Nephron progenitor cell (in vitro differentiated cells): ENCODE measurements around the gene ARHGEF17.

Source experiments
- DNase-seq: peaks from one replicate; pipeline ENCODE4 v3.0.0; 2021
- H3K27ac Mint-ChIP-seq: 2 replicates; pipeline ENCODE4 v1.8.0; 2021; ENCODE audit warnings: mild to moderate bottlenecking, moderate library complexity, mixed read lengths
- H3K27me3 Mint-ChIP-seq: 2 replicates; pipeline ENCODE4 v1.8.0; 2021; ENCODE audit warnings: mild to moderate bottlenecking, low read depth, mixed read lengths; ENCODE audit not compliant: poor library complexity
- H3K36me3 Mint-ChIP-seq: 2 replicates; pipeline ENCODE4 v1.8.0; 2021; ENCODE audit warnings: low read depth, mixed read lengths
- H3K4me1 Mint-ChIP-seq: 2 replicates; pipeline ENCODE4 v1.8.0; 2021; ENCODE audit warnings: mixed read lengths
- H3K4me3 Mint-ChIP-seq: 2 replicates; pipeline ENCODE4 v1.8.0; 2021; ENCODE audit warnings: mild to moderate bottlenecking, moderate library complexity, mixed read lengths
- H3K9me3 Mint-ChIP-seq: 2 replicates; pipeline ENCODE4 v1.8.0; 2021; ENCODE audit warnings: mild to moderate bottlenecking, moderate library complexity, mixed read lengths
- TF ChIP-seq, protein P1 (sequence below): fragments of 200-600 bp; sonication (generic); IDR thresholded peaks from 2 replicates; pipeline ENCODE4 v1.5.0; 2021; ENCODE audit warnings: antibody characterized with exemption

ARHGEF17 gene

DNA sequence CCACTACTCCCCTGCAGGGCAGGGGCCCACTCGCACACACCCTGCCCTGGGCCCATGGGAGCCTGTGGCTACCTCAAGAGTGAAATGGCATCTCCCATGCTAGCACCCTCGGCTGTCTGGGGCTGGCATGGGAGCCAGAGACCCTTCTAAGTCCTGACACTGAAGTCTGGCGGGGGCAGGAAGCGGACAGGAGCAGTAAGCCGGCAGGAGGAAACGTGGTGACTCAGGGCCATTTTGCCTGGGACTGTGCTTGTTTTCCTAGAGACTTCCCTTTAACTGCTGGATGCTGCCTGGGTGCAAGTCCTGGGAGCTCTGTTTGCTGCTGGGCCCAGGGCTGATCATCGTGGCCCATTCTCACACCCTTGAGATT, 84.9 kb downstream of the ARHGEF17 start:
- H3K27ac Mint-ChIP-seq: no peak overlapping the region
- H3K27me3 Mint-ChIP-seq: peaks cover 3% of the 10 kb centered on the region

GRCh38 chr11:73393479-73394415, 85.7 kb downstream of the ARHGEF17 start:
- peak; percentile 80 for DNase-seq
- H3K9me3 Mint-ChIP-seq: no peaks in the 10 kb centered on the region
- H3K27ac Mint-ChIP-seq: no peak overlapping the region
- peaks cover 3% of the 10 kb centered on the region for H3K27me3 Mint-ChIP-seq
- TF ChIP-seq, protein P1, sequence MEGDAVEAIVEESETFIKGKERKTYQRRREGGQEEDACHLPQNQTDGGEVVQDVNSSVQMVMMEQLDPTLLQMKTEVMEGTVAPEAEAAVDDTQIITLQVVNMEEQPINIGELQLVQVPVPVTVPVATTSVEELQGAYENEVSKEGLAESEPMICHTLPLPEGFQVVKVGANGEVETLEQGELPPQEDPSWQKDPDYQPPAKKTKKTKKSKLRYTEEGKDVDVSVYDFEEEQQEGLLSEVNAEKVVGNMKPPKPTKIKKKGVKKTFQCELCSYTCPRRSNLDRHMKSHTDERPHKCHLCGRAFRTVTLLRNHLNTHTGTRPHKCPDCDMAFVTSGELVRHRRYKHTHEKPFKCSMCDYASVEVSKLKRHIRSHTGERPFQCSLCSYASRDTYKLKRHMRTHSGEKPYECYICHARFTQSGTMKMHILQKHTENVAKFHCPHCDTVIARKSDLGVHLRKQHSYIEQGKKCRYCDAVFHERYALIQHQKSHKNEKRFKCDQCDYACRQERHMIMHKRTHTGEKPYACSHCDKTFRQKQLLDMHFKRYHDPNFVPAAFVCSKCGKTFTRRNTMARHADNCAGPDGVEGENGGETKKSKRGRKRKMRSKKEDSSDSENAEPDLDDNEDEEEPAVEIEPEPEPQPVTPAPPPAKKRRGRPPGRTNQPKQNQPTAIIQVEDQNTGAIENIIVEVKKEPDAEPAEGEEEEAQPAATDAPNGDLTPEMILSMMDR: peak; percentile 76
- H3K4me3 Mint-ChIP-seq: no peak overlapping the region
- H3K4me1 Mint-ChIP-seq: peaks cover 27% of the 10 kb centered on the region
- no peaks in the 10 kb centered on the region for H3K36me3 Mint-ChIP-seq

More for the DNA sequence above, 84.9 kb downstream of the ARHGEF17 start:
- Mint-ChIP-seq H3K4me3 (no peak overlapping the region), H3K4me1 (peaks cover 32% of the 10 kb centered on the region), H3K36me3 (no peaks in the 10 kb centered on the region), H3K9me3 (no peaks in the 10 kb centered on the region)
- no peak for DNase-seq
- TF ChIP-seq, protein P1: no peak

GRCh38 chr11:73394416-73395296, 86.6 kb downstream of the ARHGEF17 start:
- Mint-ChIP-seq H3K27me3 (peaks cover 3% of the 10 kb centered on the region), H3K4me3 (no peak overlapping the region), H3K27ac (no peak overlapping the region), H3K9me3 (no peaks in the 10 kb centered on the region), H3K4me1 (peaks cover 27% of the 10 kb centered on the region), H3K36me3 (peaks cover 5% of the 10 kb centered on the region)
- TF ChIP-seq, protein P1: no peak
- DNase-seq: no peak

DNA sequence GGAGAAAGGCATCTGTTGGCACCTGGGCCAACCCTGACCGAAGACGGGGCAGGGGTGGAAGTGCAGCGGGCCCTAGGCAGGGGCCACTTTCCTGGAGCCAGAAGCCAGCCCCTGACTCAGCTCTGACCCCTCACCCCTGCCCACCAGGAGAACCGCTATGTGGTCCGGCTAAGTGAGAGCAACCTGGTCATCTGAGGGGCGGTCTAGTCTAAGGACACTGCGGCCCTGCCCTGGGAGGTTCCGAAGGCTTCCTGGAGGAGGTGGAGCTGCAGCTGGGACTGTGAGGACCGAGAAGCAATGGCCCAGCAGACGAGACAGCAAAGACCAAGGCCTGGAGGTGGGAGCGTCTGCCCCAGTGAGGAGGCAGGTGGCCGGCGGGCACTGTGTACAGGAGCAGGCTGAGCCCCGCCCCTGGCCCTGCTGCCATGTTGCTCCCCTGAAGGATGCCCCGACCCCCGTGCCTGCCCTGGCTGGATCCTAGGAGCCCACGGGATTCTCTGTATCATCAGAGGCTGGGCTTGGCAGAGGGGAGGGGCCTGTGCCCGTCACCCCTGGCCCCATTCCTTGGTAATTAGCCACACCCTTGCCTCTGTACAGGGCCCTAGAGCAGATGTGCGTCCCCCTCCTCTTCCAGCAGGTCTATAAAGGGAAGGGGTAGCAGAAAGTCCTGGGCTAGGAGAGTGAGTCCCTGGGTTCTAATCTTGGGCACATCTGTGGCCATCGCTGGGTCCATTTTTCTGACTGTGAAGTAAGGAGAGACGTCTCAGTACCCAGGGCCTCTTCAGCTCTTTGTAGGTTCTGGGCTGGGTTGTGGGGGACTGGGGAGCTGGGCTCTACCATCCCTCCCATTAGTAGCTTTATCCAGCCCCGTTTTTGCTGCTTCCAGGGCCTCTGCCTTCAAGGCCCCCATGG, 87.5 kb downstream of the ARHGEF17 start:
- H3K9me3 Mint-ChIP-seq: no peaks in the 10 kb centered on the region
- H3K27me3 Mint-ChIP-seq: peaks cover 3% of the 10 kb centered on the region
- peaks cover 5% of the 10 kb centered on the region for H3K36me3 Mint-ChIP-seq
- H3K4me3 Mint-ChIP-seq: no peak overlapping the region
- TF ChIP-seq, protein P1: no peak
- DNase-seq: no peak
- H3K4me1 Mint-ChIP-seq: peaks cover 23% of the 10 kb centered on the region
- no peak overlapping the region for H3K27ac Mint-ChIP-seq

DNA sequence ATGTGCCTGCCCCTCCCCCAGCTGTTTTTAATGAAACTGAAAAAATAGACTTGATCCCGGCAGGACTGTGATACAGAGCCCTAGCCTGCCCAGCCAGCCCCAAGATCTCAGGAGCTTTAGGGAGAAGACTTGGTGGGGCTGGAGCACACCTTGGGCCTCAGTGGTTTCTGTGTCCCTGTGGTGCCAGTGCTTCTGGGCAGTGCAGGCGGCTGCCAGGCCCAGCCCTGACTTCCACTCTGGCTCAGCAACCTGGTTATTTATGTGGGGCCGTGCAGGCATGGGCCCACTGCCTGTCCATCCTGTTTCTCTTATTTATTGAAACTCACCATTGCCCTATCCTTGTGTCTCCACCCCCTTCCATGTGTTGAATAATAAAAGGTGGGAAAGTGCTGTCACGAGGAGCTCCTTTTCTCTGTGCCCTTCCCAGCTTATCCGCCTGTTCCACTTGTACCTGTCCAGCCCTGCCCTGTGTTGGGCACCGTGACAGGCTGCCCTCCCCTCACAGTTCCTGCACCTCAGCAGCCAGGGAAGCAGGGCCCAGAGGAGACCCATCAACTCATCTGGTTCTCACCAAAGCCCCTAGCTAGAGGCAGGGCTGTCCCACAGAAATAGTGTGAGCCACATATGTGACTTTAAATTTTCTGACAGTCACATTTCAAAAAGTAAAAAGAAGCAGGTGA, 88.3 kb downstream of the ARHGEF17 start:
- TF ChIP-seq, protein P1: no peak
- peaks cover 5% of the 10 kb centered on the region for H3K36me3 Mint-ChIP-seq
- H3K27ac Mint-ChIP-seq: peak overlapping the region; percentile 36
- H3K4me1 Mint-ChIP-seq: peaks cover 25% of the 10 kb centered on the region
- H3K4me3 Mint-ChIP-seq: no peak overlapping the region
- DNase-seq: no peak
- H3K27me3 Mint-ChIP-seq: peaks cover 3% of the 10 kb centered on the region
- no peaks in the 10 kb centered on the region for H3K9me3 Mint-ChIP-seq
